Activated CD8-positive, alpha-beta memory T cell treated with anti-CD3 and anti-CD28 coated beads, Interleukin-2, amount 50 U/mL, for 1 hour (primary cell): ENCODE measurements around the gene TTLL11.

Source experiments
- DNase-seq: peaks from one replicate; pipeline ENCODE4 v3.0.0-alpha.2; 2020; ENCODE audit errors: extremely low read depth

TTLL11 gene

GRCh38 chr9:121881920-121882500 is 211.1 kb downstream of the TTLL11 start:
- DNase-seq, result no peak

DNA sequence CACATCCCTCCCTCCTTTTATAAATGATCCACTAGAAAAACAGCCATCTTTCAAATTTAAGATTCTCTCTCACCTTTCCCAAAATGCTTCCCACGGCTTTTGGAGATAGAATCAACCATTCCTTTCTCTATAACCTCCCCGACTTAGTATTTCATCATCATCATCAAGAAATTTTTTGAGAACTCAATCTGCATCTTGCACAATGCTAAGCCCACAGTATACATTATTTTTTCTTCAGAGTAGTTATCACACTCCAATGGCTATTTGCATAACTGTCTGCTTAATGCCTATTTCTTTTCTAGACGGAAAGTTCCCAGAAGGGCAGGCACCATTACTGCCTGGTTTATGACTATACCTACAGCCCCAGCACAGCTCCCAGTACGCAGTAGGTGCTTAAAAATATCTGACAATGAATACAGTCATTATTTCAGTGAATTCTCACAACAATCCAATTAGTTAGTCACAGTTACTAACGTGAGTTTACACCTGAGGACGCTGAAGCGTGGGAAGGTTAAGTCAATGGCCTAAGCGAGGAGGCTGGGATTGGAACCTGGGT is 212.7 kb downstream of the TTLL11 start:
- no peak for DNase-seq

- no peak for DNase-seq
Observed at GRCh38 chr9:121878271-121878822, 214.8 kb downstream of the TTLL11 start.

DNA sequence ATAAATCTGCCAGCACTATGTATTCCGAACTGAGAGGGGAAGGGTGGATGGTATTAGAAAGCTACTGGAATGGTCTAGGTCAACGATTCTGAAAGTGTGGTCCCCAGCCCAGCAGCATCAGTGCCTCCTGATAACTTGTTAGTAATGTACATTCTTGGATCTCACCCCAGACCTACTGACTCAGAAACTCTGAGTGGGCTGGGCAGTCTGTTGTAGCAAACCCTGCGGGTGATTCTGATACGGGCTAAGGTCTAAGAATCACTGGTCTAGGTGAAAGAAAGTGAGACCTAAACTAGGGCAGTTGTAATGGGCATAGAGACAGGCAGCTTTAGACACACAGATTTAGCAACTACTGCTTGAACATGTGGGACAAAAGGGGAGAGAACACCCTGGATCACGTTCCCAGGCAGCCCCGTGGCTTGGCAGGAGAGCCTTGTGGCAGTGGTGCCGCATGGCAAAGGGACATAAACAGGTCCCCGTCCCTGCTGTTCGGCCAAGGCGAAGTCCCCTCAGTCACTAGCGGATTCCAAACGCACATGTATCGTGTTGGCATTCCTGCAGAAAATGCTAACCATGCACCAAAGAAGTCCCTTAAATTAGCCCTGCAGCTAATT is 216.3 kb downstream of the TTLL11 start:
- DNase-seq, result no peak

DNA sequence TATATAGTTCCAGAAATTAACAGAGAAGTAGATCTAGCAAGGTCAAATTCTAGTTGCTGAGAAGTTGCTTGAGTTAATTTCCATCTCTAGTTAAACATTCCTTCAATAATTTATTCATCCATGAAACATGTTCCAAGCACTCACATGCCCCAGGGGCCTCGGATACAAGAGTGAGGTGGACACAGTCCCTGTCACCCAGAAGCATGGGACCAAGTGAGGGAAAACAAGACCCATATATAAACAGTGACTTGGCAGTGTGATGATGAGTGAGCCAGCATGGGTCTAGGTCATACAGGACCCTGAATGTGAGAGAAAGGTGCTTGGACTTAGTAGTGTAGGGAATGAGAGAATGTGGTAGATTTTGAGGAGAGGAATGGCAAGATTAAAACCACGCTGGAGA is 216.9 kb downstream of the TTLL11 start:
- no peak for DNase-seq

DNA sequence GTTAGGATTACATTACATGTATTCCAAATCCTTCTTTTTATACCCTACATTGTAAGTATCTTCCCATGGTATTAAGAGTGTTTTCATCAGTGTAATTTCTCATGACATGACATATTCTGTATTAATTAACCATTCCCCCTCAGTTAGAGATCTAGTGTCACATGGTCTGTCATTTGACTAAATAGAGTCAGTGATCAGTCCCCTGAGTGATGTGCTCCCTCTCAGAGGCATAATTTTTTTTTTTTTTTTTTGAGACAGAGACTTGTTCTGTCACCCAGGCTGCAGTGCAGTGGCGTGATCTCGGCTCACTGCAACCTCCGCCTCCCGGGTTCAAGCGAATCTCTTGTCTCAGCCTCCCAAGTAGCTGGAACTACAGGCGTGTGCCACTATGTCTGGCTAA is 218.6 kb downstream of the TTLL11 start:
- no peak for DNase-seq

DNA sequence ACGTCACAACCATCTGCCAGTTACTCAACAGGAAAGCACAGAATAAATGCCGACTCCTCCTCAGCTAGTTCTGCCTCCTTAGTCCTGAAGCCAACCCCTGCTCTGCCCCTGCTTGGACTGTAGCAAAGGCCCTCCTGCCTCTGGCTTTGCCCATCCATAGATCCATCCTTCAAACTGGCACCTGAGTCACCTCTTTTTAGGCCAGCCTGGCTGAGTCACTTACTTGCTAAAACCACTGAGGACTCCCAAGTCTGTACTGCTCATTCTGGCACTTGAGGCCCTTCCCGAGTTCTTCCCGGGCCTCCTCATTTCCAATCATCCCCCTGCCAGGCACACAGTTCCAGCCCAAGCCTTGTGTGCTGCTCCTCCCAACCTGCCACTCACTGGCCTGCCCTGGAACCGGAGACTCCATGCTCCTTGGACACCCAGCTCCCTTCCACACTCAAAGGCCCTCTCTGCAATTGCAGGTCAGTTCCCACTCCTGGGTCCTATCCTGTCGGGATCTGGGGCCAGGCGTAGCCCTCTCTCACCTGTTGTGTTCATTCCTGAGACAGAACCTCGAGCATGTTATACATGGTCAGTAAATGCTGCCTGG is 221.6 kb downstream of the TTLL11 start:
- no peak for DNase-seq

DNA sequence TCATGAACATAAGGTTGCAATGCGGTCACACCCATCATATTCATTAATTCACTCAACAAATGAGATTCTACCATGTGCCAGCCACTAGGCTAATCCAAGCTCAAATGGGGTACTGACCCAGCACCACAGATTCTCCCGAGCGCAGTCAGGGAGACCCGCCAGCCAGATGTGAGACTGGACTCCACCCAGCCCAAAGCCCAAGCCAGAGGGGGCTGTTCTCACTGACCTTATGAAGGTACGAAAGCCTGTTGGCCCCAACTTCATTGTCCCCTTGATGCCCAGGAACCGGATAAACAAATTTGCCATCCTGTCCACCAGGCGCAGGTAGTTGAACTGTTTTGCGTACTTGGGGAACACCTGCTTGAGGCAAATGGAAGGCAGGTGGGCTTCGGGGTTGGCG is 222.8 kb downstream of the TTLL11 start:
- no peak for DNase-seq

- no peak for DNase-seq
Observed at GRCh38 chr9:121868626-121869025, 224.5 kb downstream of the TTLL11 start.

DNA sequence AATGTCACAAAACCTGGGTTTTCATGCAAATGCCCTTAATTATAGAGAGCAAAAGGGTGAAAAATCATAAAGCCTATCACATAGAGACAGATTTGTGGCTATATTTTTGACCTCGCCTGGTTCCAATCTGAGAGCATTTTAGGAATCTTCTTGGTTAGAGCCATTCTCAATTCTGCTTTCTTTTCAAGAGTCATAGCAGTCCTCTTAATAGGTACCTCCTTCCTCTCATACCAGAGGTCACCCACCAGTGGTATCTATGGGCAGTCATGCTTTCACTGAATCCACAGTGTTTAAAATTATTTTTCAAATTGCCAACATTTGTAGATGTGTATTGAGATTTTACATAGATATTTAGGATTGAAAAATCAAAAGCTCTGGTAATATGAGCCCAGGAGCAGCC is 226.2 kb downstream of the TTLL11 start:
- no peak for DNase-seq

GRCh38 chr9:121865884-121866283 is 227.2 kb downstream of the TTLL11 start:
- DNase-seq, result no peak

GRCh38 chr9:121865060-121865459 is 228.0 kb downstream of the TTLL11 start:
- no peak for DNase-seq

- no peak for DNase-seq
Observed at GRCh38 chr9:121863955-121864354, 229.2 kb downstream of the TTLL11 start.

- DNase-seq, result no peak
Observed at GRCh38 chr9:121862371-121863332, 230.5 kb downstream of the TTLL11 start.

DNA sequence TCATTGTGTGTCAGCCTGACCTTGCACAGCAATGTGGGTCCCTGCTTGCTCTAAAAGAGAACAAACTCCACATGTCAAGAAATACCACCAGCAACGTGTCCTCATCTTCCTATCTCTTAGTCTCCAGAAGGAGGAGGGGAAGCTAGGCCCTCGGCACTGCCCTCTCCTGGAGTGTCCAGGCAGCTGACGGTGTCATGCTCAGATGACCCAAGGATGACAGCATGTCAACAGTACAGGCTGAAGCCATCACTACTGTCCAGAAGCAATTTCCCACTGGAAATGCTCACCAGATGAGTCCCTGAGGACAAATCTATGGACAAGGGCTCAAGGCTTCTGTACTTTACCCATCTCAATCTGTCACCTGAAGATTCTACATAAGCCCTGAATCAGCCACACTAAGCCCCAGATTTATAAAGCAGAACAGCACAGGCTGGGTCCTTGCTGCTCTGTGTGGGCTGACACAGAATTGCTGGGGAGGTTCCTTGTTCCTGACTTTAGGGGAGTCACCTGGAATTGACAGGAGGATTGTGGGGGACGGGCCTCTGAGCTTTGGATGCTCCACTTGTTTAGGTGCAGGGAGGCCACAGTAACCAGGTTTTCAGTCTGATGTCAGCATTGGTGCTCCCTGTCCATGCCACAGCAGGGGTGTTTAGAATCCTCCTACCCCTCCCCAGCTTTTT is 231.5 kb downstream of the TTLL11 start:
- no peak for DNase-seq

- no peak for DNase-seq
Observed at GRCh38 chr9:121860744-121861143, 232.4 kb downstream of the TTLL11 start.

- no peak for DNase-seq
Observed at GRCh38 chr9:121860213-121860612, 232.9 kb downstream of the TTLL11 start.

GRCh38 chr9:121859646-121860045 is 233.5 kb downstream of the TTLL11 start:
- no peak for DNase-seq

- no peak for DNase-seq
Observed at GRCh38 chr9:121858788-121859187, 234.3 kb downstream of the TTLL11 start.

- DNase-seq, result no peak
Observed at GRCh38 chr9:121857928-121858327, 235.2 kb downstream of the TTLL11 start.

DNA sequence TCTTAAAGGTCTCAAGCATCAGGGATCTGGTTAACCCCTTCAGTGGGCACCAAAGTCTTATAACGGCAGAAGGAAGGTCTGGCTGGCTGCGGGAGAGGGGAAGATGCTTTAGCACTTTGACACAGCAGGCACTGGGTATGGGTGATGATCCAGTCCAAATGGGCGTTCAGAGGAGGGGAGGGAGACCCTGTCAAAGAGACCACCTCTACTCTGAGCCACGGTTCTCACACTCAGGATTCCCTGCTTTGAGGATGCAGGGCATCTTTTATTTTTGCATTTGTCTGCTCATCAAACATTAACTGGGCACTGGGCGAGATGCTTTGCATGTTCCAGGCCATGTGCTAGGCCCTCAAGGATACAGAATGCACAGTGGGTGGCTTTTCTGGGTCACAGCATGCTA is 237.6 kb downstream of the TTLL11 start:
- DNase-seq, result no peak
